OCI-LY3 (cell line): Measurements from ENCODE around the gene CTNS.
"Not testable (repeated sequence)": the region's sequence is repeated elsewhere in the genome, so short reads cannot be mapped to it uniquely, and the experiment has no call there.

Experiments
- H2AFZ ChIP-seq: fragments of 200-600, 300-600 bp; shearing (Covaris generic); 2 replicates; pipeline ENCODE4 v1.6.0; 2014; ENCODE audit warnings: antibody characterized with exemption, low read depth, low read length
- H3K27ac ChIP-seq: fragments of 200-600, 300-600 bp; sonication (generic); 2 replicates; pipeline ENCODE4 v1.5.1; 2014; ENCODE audit warnings: mild to moderate bottlenecking, low read length, moderate library complexity, mixed read lengths
- H3K27me3 ChIP-seq: fragments of 200-600, 300-600 bp; sonication (generic); 2 replicates; pipeline ENCODE4 v1.6.1; 2014; ENCODE audit warnings: low read depth, low read length, mixed read lengths
- H3K36me3 ChIP-seq: fragments of 200-600, 300-600 bp; sonication (generic); replicated peaks from 2 replicates; pipeline ENCODE3; 2014; ENCODE audit warnings: low read depth, low read length, mixed read lengths
- H3K4me1 ChIP-seq: fragments of 300-600, 200-600 bp; sonication (generic); 2 replicates; pipeline ENCODE4 v1.6.1; 2014; ENCODE audit warnings: low read length, mixed read lengths
- H3K4me2 ChIP-seq: fragments of 200-600, 300-600 bp; sonication (generic); 2 replicates; pipeline ENCODE4 v1.6.1; 2014; ENCODE audit warnings: low read length, mixed read lengths
- H3K4me3 ChIP-seq: fragments of 300-600, 200-600 bp; sonication (generic); 2 replicates; pipeline ENCODE4 v1.5.1; 2014; ENCODE audit warnings: antibody characterized with exemption, mild to moderate bottlenecking, low read length, moderate library complexity
- H3K79me2 ChIP-seq: fragments of 300-600, 200-600 bp; shearing (Covaris generic); 2 replicates; pipeline ENCODE4 v1.6.1; 2014; ENCODE audit warnings: mild to moderate bottlenecking, low read length, mixed read lengths
- H3K9ac ChIP-seq: fragments of 300-600, 200-600 bp; shearing (Covaris generic); 2 replicates; pipeline ENCODE4 v1.6.0; 2014; ENCODE audit warnings: mild to moderate bottlenecking, low read length, moderate library complexity
- H3K9me3 ChIP-seq: fragments of 200-600, 300-600 bp; shearing (Covaris generic); 2 replicates; pipeline ENCODE4 v1.6.1; 2014; ENCODE audit warnings: low read length, mixed read lengths; ENCODE audit not compliant: insufficient read depth
- H4K20me1 ChIP-seq: fragments of 200-600, 300-600 bp; sonication (generic); 2 replicates; pipeline ENCODE4 v1.6.1; 2016; ENCODE audit warnings: low read length, mixed read lengths; ENCODE audit not compliant: insufficient read depth
- CTCF ChIP-seq: fragments of 200-600, 300-600 bp; sonication (generic); IDR thresholded peaks from 2 replicates; pipeline ENCODE4 v1.5.1; 2014; ENCODE audit warnings: antibody characterized with exemption, low read length, low read depth
- EZH2phosphoT487 ChIP-seq: fragments of 200-600 bp; shearing (Covaris generic); IDR thresholded peaks from 2 replicates; pipeline ENCODE4 v1.6.1; 2018; ENCODE audit warnings: antibody characterized with exemption, mixed run types, low read depth

CTNS gene

GRCh38 chr17:3704931-3705717 lies 68.6 kb downstream of the CTNS start:
- H3K36me3 ChIP-seq = no peaks in the 10 kb centered on the region
- no peaks in the 10 kb centered on the region for H3K9me3 ChIP-seq

GRCh38 chr17:3705718-3705984 lies 69.1 kb downstream of the CTNS start:
- H3K4me1 ChIP-seq = peaks cover 28% of the 10 kb centered on the region
- H2AFZ ChIP-seq, H3K36me3 ChIP-seq, H3K4me3 ChIP-seq, H3K9me3 ChIP-seq, H3K9ac ChIP-seq, H3K27ac ChIP-seq, H3K27me3 ChIP-seq, H4K20me1 ChIP-seq, H3K79me2 ChIP-seq, H3K4me2 ChIP-seq: not testable (repeated sequence)

More at GRCh38 chr17:3704931-3705717, 68.6 kb downstream of the CTNS start:
- no peak overlapping the region for H3K4me2 ChIP-seq
- H3K4me3 ChIP-seq = no peak overlapping the region
- no peak overlapping the region for H3K27ac ChIP-seq
- no peak overlapping the region for H2AFZ ChIP-seq
- peaks cover 24% of the 10 kb centered on the region for H3K4me1 ChIP-seq
- no peaks in the 10 kb centered on the region for H3K27me3 ChIP-seq
- no peak overlapping the region for H3K9ac ChIP-seq
- TF ChIP-seq EZH2phosphoT487 (no peak), CTCF (no peak)
- H3K79me2 ChIP-seq = no peaks in the 10 kb centered on the region
- no peaks in the 10 kb centered on the region for H4K20me1 ChIP-seq

- Histone ChIP-seq H3K4me1 (peaks cover 48% of the 10 kb centered on the region), H3K4me3 (peak overlapping the region; percentile 44; the same call in 1 of the 2 replicates), H2AFZ (no peak overlapping the region), H3K9ac (0 out of 2 replicates have a peak overlapping the region, but pooled peaks have one; percentile 4), H3K27ac (no peak overlapping the region), H3K4me2 (peak overlapping the region; percentile 41), H3K36me3 (peaks cover 2% of the 10 kb centered on the region), H3K9me3 (no peaks in the 10 kb centered on the region), H4K20me1 (no peaks in the 10 kb centered on the region), H3K79me2 (no peaks in the 10 kb centered on the region), H3K27me3 (no peaks in the 10 kb centered on the region)
- TF ChIP-seq EZH2phosphoT487 (no peak), CTCF (no peak)
Measured at GRCh38 chr17:3708366-3708765, 71.8 kb downstream of the CTNS start.

- no peak overlapping the region for H2AFZ ChIP-seq
- H3K27me3 ChIP-seq = no peaks in the 10 kb centered on the region
- H3K9me3 ChIP-seq = no peaks in the 10 kb centered on the region
- no peaks in the 10 kb centered on the region for H3K79me2 ChIP-seq
- peaks cover 8% of the 10 kb centered on the region for H3K36me3 ChIP-seq
- H3K9ac ChIP-seq = peak overlapping the region; percentile 36; the same call in 1 of the 2 replicates
- no peaks in the 10 kb centered on the region for H4K20me1 ChIP-seq
- H3K4me3 ChIP-seq = peak overlapping the region; percentile 49; the same call in 1 of the 2 replicates
- H3K4me2 ChIP-seq = peak overlapping the region; percentile 60
- peaks cover 48% of the 10 kb centered on the region for H3K4me1 ChIP-seq
- TF ChIP-seq EZH2phosphoT487 (no peak), CTCF (no peak)
- peak overlapping the region; percentile 96 for H3K27ac ChIP-seq
Measured at GRCh38 chr17:3710951-3711383, 74.4 kb downstream of the CTNS start.
